Stimulated activated CD8-positive, alpha-beta memory T cell treated with anti-CD3 and anti-CD28 coated beads, Interleukin-15, amount 100 ng/mL, for 24 hours (primary cell): ENCODE data around the gene ADM2.
A peak's percentile ranks its signal among the peaks of the same experiment; 100 is the strongest.

Source experiments
- DNase-seq: peaks from one replicate; pipeline ENCODE4 v3.0.0-alpha.2; 2020; ENCODE audit warnings: low read depth

Gene ADM2

GRCh38 chr22:50467773-50468440 is 13.4 kb upstream of the ADM2 start:
- no peak for DNase-seq

DNA sequence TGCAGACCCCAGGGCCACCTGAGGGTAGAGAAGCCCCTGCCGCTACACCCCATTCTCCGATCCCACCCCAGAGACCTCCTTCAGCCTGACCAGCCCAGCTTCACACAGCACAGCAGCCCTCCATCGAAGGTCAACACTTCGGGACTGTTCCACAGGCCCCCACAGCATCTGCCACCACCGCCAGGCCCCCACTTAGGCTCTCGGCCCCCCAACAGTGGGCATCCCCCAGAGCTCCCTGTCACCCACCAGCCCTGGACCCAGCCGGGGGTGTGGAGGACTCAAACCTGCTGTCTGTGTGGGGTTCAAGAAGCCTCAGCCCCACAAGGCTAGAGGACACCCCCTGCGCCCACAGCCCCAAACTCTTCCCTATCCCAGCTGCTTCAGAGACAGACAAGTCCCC is 12.7 kb upstream of the ADM2 start:
- no peak for DNase-seq

- DNase-seq, result peak; percentile 61
Measured at GRCh38 chr22:50469377-50470305, 11.7 kb upstream of the ADM2 start.

GRCh38 chr22:50470491-50470890 is 10.9 kb upstream of the ADM2 start:
- no peak for DNase-seq

- DNase-seq, result no peak
Measured at GRCh38 chr22:50471197-50471847, 10.0 kb upstream of the ADM2 start.

GRCh38 chr22:50471962-50472361 is 9.4 kb upstream of the ADM2 start:
- no peak for DNase-seq

- no peak for DNase-seq
Measured at GRCh38 chr22:50473088-50473487, 8.3 kb upstream of the ADM2 start.

GRCh38 chr22:50473855-50474671 is 7.3 kb upstream of the ADM2 start:
- DNase-seq, result no peak

DNA sequence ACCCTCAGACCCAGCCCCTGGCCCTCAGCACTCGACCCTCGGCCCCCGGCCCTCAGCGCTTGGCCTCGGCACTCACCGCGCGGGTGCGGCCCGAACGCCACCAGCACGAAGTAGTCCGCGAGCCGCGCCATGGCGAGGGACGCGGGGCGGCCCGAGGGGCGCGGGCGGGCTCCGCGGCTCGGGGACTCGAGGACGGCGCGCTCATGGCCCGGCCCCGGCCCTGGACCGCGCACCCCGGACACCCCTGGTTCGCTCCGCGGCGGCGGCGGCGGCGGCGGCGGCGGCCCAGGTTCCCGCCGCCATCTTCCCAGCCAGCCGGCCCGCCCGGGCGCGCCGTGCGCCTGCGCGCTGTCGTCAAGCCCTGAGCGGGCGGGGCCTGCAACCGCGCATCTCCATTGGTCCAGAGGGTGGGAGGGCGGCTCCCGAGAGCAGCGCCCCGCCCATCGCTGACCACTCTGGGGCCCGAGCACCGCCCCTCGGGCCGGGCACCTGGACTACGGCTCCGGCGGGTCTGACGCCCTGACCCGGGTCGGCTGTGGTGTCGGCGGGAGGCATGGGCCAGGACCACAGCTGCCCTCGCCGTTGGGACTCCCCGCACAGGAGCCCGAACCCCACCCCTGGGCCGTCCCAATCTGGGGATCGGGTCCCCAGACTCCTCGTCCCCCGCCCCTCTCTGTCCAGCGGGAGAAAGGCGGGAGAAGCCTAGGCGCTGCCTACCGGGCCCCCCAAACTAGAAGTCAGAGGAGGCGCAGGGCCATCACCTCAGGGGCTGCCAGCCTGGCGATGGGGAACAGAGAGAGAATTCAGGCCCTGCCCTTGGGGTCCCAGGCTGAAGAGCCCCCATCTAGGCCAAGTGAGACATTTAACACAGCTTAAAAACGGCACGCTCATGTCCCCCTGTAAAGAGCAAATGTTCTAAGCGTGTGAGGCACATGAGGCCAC is 6.4 kb upstream of the ADM2 start, which contains the start of gene SBF1:
Gene SBF1, minus strand, starts transcription at position 326 of the 942 bp plus-strand sequence. Its CDS starts 195 bp downstream, at position 131.
- peak; percentile 79 for DNase-seq

DNA sequence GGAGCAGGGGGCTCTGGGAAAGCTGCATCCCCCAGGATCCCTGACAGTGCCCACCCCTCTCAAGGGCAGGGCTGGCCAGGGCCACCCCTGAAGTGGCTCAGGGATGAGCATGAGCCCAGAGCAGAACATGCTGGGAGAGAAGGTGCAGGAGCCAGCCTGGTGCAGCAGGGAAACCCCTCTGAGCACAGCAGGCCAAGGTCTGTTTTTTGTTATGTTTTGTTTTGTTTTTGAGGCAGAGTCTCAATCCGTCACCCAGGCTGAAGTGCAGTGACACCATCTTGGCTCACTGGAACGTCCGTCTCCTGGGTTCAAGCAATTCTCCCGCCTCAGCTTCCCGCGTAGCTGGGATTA is 5.7 kb upstream of the ADM2 start:
- no peak for DNase-seq

GRCh38 chr22:50476868-50477267 is 4.5 kb upstream of the ADM2 start:
- DNase-seq, result no peak

GRCh38 chr22:50477923-50478322 is 3.4 kb upstream of the ADM2 start:
- DNase-seq, result no peak

GRCh38 chr22:50479721-50480120 is 1.6 kb upstream of the ADM2 start:
- DNase-seq, result no peak

DNA sequence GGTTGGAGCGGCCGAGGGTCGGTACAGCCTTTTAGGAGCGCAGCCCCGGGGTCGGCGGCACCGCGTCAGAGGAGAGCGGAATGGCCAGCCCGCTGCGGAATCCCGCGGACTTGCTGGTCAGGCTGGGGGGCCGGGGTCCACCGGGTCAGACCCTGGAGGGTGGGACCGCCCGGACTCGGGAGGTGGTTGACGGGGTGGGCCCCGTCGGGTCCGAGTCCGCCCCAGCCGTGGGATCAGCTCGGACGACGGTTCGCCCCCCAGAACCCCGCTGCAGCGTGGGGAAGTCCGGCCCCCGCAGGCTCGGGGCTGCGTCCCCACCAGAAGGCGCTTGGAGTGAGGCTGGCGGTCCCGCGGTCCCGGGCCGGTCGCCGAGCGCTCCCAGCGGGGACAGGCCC is 301 bp upstream of the ADM2 start:
- no peak for DNase-seq

- DNase-seq, result no peak
Measured at GRCh38 chr22:50482107-50483074, 1.0 kb downstream of the ADM2 start.

- no peak for DNase-seq
Measured at GRCh38 chr22:50483106-50483505, 1.8 kb downstream of the ADM2 start.

- DNase-seq, result no peak
Measured at GRCh38 chr22:50483556-50483955, 2.2 kb downstream of the ADM2 start.

GRCh38 chr22:50483977-50484853 is 2.9 kb downstream of the ADM2 start:
- DNase-seq, result no peak
